AG08396 (cell line): Measurements from ENCODE around the gene WNT4.
"Not testable (repeated sequence)": the region's sequence is repeated elsewhere in the genome, so short reads cannot be mapped to it uniquely, and the experiment has no call there.

Experiments used
- DNase-seq: peaks from one replicate; pipeline ENCODE4 v3.0.0; 2012; ENCODE audit warnings: low spot score, mixed read lengths

The WNT4 gene

DNA sequence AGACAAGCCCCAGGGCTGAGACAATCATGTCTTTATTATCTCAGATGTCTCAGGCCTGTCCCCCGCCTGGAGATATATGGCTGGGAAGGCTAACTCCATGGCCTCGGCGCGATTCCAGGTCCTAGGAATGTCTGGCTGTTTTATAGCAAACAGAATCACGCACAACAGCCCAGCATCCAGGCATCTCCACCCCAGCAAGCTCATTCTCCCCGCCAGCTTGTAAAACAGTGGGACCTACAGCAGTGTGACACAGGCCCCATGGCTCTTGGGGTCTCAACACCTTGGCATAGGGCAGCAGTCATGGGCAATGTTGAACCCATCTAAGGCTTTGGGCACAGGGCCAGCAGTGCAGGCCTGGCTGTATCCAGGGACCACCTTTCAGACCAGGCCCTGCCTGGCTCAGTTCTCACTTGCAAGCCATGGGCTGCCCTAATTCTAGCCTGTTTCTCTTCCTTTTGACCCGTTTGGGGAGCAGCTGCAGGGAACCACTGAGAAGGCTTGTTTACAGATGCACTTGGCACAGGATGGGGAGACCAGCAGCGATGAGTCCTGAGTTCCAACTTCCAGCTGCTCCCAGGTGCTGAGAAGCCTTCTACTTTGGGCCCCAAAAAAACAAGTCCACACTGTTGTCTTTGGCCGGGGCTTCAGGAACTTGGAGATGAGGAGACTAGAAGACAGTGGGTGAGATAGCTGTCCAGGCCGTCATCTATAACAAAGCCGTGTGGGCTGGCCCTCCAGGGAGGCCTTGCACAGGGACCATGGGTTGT lies 34.4 kb downstream of the WNT4 start:
- no peak for DNase-seq

DNA sequence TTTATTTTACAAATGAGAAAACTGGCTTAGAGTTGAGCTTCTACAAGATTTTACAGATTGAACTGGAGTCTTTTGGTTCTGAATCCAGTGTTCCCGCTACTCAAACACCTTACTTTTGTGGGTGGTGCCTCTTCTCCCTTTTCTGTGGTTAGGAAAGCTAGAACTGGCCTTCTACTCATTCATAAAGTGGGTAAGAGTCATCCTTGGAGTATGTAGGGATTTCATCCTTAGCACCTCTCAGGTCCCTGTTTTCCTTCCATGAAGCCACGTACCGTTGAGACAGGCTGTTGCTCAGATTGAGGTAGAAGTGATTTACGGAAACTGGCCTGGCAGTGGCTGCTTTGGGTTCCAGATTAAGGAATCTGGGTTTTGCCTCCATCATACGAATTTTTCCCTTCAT lies 35.8 kb downstream of the WNT4 start:
- no peak for DNase-seq

DNA sequence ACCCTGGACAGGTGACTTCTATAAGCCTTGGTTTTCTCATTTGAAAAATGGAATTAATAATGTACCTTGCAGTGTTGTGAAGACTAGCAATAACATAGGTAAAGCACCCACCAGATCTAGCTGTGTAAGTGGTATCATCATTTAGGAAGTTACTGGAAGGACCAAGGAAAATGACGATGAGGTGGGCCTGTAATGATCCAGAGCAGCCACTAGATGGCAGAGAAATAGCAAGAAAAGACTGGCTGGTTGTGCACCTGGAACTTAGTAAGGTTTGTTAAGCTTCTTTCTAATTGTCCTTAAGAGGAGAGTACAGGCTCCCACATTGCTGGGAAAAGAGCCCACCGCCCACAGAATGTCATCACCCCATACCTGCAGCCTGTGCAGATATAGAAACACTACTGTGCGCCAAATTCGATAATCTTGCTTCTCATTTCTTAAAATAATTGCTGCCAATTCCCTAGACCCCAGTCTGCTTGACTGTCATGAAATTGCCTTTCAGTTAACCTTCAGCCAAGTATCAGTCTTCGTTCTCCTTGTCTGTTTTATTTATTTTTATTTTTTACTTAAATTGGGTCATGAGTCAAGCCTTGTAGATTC lies 37.2 kb downstream of the WNT4 start:
- peak; percentile 50 for DNase-seq

DNA sequence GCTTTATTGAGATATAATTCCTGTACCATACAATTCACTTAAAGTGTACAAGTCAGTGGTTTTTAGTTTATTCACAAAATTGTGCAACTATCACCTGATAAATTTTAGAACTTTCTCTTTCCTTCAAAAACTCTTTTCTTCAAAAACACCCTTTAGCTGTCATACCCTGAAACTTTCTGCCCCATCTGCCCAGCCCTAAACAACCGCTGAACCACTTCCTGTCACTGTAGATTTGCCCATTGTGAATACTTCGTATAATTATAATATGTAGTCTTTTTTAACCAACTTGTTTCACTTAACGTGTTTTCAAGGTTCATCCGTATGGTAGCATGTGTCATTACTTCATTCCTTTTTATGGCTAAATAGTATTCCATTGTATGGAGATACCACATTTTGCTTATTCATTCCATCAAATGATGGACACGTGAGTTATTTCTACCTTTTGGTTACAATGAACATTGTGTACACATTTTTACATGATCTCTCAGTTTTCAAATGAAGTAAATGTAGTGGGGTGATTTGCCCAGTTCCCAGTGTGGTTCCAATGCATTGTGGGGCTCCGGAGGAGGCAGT lies 37.9 kb downstream of the WNT4 start:
- no peak for DNase-seq

DNA sequence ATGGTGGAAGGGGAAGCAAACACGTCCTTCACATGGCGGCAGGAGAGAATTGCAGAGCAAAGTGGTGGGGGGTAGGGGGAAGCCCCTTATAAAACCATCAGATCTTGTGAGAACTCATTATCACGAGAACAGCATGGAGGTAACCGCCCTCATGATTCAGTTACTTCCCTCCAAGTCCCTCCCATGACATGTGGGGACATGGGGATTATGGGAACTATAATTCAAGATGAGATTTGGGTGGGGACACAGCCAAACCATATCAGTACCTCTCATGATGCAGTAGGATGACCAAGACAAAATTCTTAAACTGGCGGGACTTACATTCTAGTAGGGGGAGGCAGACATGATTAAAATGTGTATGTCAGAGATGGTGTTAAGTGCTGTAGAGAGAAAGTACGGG lies 38.8 kb downstream of the WNT4 start:
- no peak for DNase-seq

DNA sequence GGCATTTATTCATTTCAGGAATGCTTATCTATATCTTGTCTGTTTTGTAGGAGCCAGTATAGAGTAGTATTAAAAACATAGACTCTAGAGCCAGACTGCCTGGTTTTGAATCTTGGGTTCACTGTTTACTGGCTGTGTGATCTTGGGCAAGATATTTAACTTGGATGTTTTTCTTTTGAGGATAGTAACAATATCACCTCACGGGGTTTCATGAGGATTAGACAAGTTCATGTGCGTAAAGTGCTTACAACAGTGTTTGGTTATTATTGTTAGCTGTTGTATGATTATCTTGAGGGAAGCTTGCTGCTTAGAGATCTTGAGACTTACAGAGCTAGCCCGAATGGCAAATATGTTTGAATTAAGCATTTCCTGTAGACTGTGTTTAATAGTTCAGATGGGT lies 40.2 kb downstream of the WNT4 start:
- no peak for DNase-seq

DNA sequence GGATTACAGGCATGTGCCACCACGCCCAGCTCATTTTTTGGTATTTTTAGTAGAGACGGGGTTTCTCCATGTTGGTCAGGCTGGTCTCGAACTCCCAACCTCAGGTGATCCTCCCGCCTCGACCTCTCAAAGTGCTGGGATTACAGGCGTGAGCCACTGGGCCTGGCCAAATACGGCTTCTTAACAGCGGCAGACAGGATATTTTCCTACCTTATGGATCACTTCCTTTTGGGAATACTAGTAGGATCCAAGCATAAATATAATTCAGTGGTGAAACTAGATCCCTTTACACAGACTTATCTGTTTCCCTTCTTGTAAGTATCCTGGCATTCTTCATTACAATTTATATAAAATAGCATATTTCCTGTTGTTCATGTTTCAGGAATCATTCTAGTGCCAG lies 40.9 kb downstream of the WNT4 start:
- DNase-seq, result no peak

DNA sequence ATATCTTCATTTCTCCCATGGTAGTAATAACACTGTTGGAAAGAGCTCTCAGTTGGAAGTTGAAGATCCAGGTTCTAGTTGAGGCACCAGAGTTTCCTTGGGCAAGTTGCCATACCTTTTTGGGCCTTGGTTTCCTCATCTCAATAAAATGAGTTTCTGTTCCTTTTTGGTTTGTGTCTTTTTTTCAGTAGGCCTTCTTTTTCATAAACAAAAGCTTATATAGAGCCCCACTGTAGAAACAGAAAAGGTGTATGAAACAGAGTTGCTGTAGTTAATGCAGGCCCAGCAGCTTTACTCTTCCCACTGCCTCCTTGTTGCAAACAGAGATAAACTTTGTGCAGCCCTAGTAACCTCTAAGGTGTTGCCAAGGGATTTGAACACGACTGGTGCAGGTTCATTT lies 41.7 kb downstream of the WNT4 start:
- DNase-seq, result no peak

DNA sequence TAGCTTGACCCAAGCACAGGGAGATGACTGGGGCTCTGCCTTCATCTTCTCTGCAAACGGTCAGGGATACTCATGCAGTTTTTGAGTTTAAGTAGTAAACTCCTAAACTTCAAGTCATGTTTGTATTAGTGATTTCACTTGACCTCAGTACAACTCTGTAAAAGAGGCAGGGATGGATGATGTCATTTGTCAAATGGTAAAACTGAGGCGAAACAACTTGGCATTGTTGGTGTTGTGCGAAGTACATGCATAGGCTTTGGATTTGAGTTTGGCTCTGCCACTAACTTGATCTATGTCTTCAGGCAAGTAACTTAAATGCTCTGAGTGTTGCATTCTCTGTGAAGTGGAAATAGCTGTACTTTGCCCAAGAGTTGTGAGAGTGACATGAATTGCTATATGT lies 42.7 kb downstream of the WNT4 start:
- no peak for DNase-seq

DNA sequence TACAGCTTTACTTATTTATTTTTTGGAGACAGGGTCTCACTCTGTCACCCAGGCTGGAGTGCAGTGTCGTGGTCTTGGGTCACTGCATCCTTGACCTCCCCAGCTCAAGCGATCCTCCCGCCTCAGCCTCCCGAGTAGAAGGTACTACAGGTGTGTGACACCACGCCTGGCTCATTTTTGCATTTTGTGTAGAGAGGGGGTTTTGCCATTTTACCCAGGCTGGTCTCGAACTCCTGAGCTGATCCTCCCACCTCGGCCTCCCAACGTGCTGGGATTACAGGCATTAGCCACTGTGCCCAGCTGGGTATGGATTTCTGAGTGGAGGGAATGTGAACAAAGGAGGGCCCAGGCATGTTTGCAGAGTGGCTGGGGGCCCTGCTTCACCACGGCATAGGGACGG lies 44.1 kb downstream of the WNT4 start:
- no peak for DNase-seq

DNA sequence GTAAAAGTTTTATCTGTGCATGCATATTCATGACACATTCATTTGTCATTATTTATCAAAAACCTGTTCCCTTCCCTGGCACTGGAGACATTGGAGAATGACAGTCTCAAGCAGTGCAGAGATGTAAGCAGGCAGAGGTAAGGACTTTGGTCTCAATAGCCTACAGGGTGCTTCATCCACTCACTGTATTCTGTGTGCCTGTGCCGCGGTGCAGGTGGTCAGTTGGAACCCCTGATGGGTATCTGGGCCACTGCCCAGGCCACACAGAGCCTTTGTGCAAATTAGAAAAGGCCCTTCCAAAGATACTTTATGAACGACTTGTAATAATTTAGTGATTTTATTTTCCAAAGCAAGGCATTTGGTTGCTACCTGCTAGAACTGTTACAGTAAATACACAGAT lies 46.4 kb downstream of the WNT4 start:
- DNase-seq, result no peak

DNA sequence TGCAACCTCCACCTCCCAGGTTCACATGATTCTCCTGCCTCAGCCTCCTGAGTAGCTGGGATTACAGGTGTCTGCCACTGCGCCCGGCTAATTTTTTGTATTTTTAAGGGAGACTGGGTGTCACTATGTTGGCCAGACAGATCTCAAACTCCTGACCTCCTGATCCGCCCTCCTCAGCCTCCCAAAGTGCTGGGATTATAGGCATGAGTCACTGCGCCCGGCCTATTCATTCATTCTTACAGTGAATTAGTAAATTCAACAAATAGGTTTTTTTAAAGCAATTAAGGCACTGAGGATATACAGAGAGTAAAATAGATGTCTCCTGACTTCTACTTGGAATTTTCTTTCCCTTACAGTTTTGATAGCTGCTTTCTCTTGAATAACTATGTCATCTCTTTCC lies 46.9 kb downstream of the WNT4 start:
- DNase-seq, result no peak

DNA sequence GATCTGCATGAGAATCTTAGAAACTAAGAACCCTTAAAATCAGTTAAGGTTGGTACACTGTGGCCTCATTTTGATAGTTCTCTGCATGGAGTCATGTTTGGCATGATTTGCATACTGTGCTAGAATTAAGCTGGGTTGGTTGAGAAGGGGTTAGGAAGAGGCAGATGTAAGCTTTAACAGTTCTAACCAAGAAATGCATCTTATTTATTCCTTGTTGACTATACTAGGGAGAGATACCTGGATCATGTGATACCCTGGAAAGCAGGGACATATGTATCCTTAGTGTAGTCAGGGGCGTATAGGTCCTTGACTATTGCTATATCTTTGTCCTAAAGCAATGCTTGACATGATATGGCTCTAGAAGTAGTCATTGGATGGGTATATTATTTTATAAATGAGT lies 49.4 kb downstream of the WNT4 start:
- DNase-seq, result no peak

DNA sequence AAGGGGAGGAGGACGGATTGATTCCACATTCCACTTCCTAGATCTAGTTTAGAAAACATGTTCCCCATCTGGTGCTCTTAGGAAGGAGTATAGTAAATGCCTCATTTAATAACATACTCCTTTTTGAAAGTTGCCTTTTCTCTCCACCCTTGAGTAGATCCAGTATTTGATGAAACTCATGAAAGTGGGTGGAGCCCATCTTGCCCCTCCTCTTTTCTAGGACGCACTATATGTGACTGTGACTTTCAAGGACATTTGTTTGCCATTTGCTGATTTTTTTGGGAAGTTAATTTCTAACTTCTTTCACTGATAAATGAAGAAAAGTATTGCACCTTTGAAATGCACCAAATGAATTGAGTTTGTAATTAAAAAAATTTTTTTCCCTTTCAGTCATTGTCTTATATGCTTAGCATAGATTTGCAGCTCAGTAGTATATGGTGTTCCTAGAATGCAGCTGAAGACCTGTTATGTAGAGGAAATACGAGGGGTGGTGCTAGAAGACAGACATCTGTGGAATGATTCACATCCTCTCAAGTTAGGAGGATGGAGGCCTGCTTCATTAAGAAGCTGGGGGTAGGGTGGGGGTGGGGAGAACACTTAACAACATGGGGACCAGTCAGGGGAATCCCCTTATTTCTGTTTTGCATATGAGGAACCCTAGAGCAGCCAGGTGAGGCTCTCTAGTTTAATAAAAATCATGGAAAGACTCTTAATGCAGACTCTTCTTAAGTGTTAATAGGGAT lies 50.7 kb downstream of the WNT4 start:
- DNase-seq, result not testable (repeated sequence)

DNA sequence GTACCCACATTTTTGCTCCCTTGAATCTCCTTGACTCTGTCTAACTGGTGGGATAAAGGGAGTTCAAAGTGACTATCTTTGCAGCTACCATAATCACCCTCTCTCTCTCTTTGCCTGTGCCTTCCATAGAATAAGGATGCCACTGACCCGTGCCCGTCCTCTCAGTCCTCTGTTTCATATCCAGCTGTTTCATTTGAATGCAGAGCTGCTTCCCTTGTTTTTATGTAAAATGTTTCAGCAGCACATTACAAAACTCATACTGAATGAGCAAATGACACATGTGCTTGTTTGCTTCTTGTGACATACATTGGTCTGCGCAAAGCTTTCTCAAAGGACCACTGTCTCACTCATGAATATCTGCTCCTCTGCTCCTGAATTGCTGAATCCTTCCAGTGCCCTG lies 52.0 kb downstream of the WNT4 start:
- DNase-seq, result no peak

DNA sequence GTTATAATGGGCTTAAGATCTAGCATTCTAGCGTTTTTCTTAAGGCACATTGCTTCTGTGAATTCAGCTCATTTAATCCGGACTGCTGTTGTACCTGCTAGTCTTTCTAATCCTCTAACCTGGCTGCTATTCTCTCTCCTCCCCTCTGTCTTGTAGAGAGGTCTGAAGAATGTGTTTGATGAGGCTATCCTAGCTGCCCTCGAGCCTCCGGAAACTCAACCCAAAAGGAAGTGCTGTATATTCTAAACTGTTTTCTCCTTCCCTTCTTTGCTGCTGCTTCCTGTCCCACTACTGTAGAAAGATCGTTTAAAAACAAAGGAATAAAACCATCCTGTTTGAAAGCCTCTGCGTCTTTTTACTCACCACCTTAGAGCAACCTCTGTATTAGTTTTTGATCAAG lies 53.1 kb downstream of the WNT4 start:
- no peak for DNase-seq

DNA sequence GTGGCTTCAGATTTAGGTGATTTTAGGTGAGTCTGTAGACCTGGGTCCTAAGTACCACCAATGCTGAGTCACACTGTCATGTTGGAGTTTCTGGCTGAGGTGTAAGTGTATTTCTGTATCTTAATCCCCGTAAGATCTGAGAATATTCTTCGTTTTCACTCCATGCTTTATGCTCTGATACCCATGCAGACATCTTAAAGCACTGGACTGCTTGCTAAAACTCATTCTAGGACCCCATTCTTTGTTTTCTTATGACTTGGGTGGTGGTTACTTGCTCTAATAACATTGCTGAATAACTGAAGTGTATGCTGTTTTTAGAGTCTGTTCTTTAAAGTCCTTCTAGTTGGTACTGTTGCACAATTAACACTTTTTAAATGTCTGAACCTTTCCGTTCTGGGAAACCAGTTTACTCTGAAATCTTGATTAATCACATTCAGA lies 53.7 kb downstream of the WNT4 start:
- DNase-seq, result no peak

DNA sequence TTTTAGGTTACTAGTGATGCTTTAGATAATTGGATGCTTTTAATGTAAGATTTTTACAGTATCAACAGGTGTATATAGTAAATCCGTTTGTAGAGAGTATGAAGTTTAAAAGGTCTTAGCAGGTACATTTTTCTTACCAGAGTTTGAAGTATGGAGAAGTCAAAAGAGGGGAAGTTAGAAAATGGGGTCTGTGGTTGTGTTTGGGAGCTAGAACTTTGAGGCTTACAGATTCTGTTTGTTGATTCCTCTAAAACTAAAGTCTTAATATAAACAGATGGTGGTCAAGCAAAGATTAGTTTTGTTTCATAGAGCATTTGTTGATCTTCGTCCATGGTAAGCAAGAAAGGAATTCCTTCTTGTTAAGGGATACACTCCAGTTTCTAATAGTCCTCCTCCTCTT lies 54.6 kb downstream of the WNT4 start:
- DNase-seq, result no peak

DNA sequence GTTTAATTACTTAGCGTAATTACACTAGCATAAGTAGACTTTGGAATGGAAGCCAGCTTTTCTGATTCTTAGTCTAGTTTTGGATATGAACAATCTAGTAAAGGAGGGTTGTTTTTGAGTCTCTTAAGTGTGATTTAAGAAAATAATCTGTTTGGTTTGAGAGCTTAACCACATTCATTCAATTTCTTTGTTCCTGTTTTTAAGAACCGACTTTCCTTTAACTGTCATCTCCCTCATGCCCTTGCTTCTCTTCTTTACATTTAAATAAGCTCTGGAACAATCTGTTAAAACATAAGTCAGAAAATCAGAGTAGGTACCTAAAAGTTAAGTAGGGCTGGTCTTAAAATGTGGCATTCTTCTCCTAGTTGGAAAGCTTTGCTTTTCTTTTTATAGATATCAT lies 62.7 kb downstream of the WNT4 start:
- no peak for DNase-seq

DNA sequence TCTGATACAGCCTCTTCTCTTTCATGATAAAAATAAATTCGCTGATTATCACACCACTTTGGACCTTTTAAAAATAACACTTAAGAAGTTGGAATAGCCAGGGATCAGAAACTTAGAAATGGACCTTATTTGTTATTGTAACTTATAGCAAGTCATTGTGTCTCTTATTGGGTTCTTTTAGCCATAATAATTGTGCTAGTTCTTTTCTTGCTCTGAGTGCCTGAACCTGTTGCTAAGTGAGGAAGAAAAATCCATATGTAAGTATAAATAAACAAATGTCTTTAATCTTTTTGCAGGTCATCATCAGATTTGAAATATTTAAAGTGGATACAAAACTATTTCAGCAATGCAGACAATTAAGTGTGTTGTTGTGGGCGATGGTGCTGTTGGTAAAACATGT lies 64.8 kb downstream of the WNT4 start:
- no peak for DNase-seq

DNA sequence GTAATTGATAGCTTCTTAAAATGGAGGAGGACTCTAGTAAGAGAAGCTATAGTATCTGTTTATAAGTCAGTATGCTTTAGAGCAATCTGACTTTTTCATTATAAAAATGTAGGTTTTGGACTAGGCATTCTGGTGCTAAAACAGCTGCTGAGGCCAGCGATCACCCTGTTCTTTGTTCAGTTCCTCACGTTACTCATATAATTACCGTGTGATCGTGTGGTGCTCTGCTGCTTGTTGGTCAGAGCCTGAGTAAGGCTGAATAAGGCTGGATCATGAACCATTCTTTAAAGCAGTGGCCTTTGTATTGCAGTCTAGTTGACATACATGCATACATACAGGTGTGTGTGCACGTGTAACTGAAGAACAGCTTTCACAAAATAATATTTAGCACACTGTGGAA lies 65.2 kb downstream of the WNT4 start:
- peak; percentile 18 for DNase-seq

DNA sequence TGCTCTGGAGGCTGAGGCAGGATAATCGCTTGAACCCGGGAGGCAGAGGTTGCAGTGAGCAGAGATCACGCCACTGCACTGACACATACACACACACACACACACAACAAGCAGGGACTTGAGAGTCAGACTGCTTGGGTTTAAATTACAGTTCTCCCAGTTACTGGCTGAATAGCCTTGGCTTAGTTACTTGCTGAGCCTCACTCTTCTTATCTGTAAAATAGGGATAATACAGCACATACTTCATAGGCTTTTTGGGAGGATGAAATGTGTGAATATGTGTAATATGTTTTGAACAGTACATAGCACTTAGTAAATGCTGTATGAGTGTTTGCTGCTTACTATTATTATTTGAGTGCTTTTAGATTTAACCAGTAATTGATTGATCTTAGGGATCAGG lies 66.6 kb downstream of the WNT4 start:
- DNase-seq, result no peak

DNA sequence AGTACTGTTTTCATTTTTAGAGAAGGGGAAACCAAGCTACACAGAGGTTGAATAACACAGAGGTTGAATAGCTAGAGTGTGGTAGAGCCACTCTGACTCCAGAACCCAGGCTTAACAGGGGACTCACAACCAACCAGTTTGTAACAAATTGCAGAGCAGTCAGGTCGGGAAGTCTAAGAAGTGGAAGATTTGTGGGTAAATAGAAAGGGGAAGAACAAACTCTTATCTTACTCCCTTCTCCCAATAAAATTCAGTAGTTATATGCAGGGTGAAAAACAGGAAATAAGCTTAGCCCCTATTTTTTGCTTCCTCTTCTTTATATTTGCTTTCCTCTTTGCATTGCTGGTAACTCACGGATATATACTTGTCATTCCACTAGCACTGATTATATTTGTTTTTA lies 67.2 kb downstream of the WNT4 start:
- no peak for DNase-seq
